ENCODE measurements around the gene TSPAN18. TPM values are rescaled to one million over a fixed set of nuclear protein-coding genes. Genes with fewer than 3 reads are reported as not detected.

Gene TSPAN18
- total RNA-seq, 1 experiment from 2014 or later: 18.3 TPM

- no peak for TF ChIP-seq RAD21 (IDR thresholded peaks at IDR 0.05; ENCODE audit: low read depth)
- no peak for TF ChIP-seq CBX3 (IDR thresholded peaks at IDR 0.05; ENCODE audit: low read depth)
- no peak for TF ChIP-seq SRF (IDR thresholded peaks at IDR 0.05; ENCODE audit: low read depth)
- no peak for TF ChIP-seq ZNF274 (IDR thresholded peaks at IDR 0.05; ENCODE audit: low read depth, low read length)
- DNase-seq (ENCODE audit: low read depth, low spot score) (no peak), ATAC-seq (no peak)
- peaks cover 13% of the 10 kb centered on the region; the same call in 1 of the 2 replicates for H3K79me2 ChIP-seq (ENCODE audit: insufficient read depth, low read length)
- H3K36me3 ChIP-seq (ENCODE audit: control insufficient read depth in 1 of 2, insufficient read depth in 2 of 2, low read length in 2 of 2): no peaks in the 10 kb centered on the region
- ChIA-PET CTCF (no interaction called here), POLR2A (no interaction called here), RAD21 (ENCODE audit: low non-redundant PET in 1 of 2, low total read pairs in 2 of 2, uncharacterized antibody in 2 of 2, unreplicated experiment in 2 of 2) (no interaction called here)
- H3K4me3 ChIP-seq (replicated peaks in 1 of 2; ENCODE audit: low read depth in 1 of 2, low read length in 2 of 2): peak overlapping the region; percentile 74 to 82
- H3K27me3 ChIP-seq (ENCODE audit: insufficient read depth, low read length): no peaks in the 10 kb centered on the region
- H3K4me2 ChIP-seq (ENCODE audit: low read length): peak overlapping the region; percentile 95
- H3K4me1 ChIP-seq (ENCODE audit: control insufficient read depth in 1 of 2, insufficient read depth in 2 of 2, low read length in 2 of 2): peaks cover 4 to 18% of the 10 kb centered on the region in 2 experiments; a peak in 3 of 4 replicates
- peak overlapping the region; percentile 68 for H3K9ac ChIP-seq (ENCODE audit: low read length)
- no peaks in the 10 kb centered on the region for H4K20me1 ChIP-seq (ENCODE audit: insufficient read depth)
- H3K9me3 ChIP-seq (ENCODE audit: control insufficient read depth in 1 of 2, insufficient read depth in 1 of 2, low read depth in 1 of 2, low read length in 2 of 2): no peaks in the 10 kb centered on the region
- intact Hi-C loops (cut with micrococcal nuclease): loop anchor here (1.0 to 5.0 kb wide), 4 partner anchors 47 to 184 kb away; no protein-coding TSS in a partner anchor
- H2AFZ ChIP-seq (ENCODE audit: low read depth, low read length, poor library complexity, severe bottlenecking): no peak overlapping the region
- TSS peak; percentile 35 for BruUV-seq (replicated peaks)
- H3K9me2 ChIP-seq (ENCODE audit: insufficient read depth): no peaks in the 10 kb centered on the region
- no peak overlapping the region for H3K27ac ChIP-seq (ENCODE audit: low read depth, low read length)
Measured at GRCh38 chr11:44728491-44728910, 1.7 kb downstream of the TSPAN18 start.

- Histone ChIP-seq H3K9me3 (ENCODE audit: control insufficient read depth in 1 of 2, insufficient read depth in 1 of 2, low read depth in 1 of 2, low read length in 2 of 2) (no peaks in the 10 kb centered on the region), H3K9ac (ENCODE audit: low read length) (no peak overlapping the region), H4K20me1 (ENCODE audit: insufficient read depth) (no peaks in the 10 kb centered on the region), H2AFZ (ENCODE audit: low read depth, low read length, poor library complexity, severe bottlenecking) (no peak overlapping the region), H3K4me3 (replicated peaks in 1 of 2; ENCODE audit: low read depth in 1 of 2, low read length in 2 of 2) (no peak overlapping the region), H3K36me3 (ENCODE audit: control insufficient read depth in 1 of 2, insufficient read depth in 2 of 2, low read length in 2 of 2) (no peaks in the 10 kb centered on the region), H3K27me3 (ENCODE audit: insufficient read depth, low read length) (no peaks in the 10 kb centered on the region), H3K79me2 (ENCODE audit: insufficient read depth, low read length) (peaks cover 13% of the 10 kb centered on the region; the same call in 1 of the 2 replicates), H3K27ac (ENCODE audit: low read depth, low read length) (no peak overlapping the region), H3K4me1 (ENCODE audit: control insufficient read depth in 1 of 2, insufficient read depth in 2 of 2, low read length in 2 of 2) (peaks cover 4 to 18% of the 10 kb centered on the region in 2 experiments; a peak in 3 of 4 replicates), H3K9me2 (ENCODE audit: insufficient read depth) (no peaks in the 10 kb centered on the region), H3K4me2 (ENCODE audit: low read length) (no peak overlapping the region)
- DNase-seq (ENCODE audit: low read depth, low spot score): no peak
- no TSS peak for BruUV-seq (replicated peaks)
- POLR2A ChIA-PET: no interaction called here
- RAD21 ChIA-PET (ENCODE audit: low non-redundant PET in 1 of 2, low total read pairs in 2 of 2, uncharacterized antibody in 2 of 2, unreplicated experiment in 2 of 2): no interaction called here
- intact Hi-C loops (cut with micrococcal nuclease): loop anchor here (5.0 kb wide), 3 partner anchors 97 to 183 kb away; no protein-coding TSS in a partner anchor
- no peak for ATAC-seq
- CTCF ChIA-PET: no interaction called here
- no peak for TF ChIP-seq YY1 (IDR thresholded peaks at IDR 0.05; ENCODE audit: extremely low read depth, insufficient replicate concordance, low read depth, low read length)
- TF ChIP-seq ELF1 (IDR thresholded peaks at IDR 0.05; ENCODE audit: borderline replicate concordance, low read depth): no peak
- no peak for TF ChIP-seq EGR1 (IDR thresholded peaks at IDR 0.05; ENCODE audit: low read depth)
- TF ChIP-seq SRF (IDR thresholded peaks at IDR 0.05; ENCODE audit: low read depth): no peak
- no peak for TF ChIP-seq JUND (IDR thresholded peaks at IDR 0.05)
- no peak for TF ChIP-seq CTCF (IDR thresholded peaks at IDR 0.05 in 2 of 3, conservative IDR thresholded peaks at IDR 0.05 in 1 of 3; ENCODE audit: borderline replicate concordance in 1 of 3, insufficient read depth in 1 of 3, low read depth in 2 of 3, low read length in 2 of 3)
- no peak for TF ChIP-seq POLR2AphosphoS5 (IDR thresholded peaks at IDR 0.05; ENCODE audit: low read depth, low read length)
- no peak for TF ChIP-seq ZNF274 (IDR thresholded peaks at IDR 0.05; ENCODE audit: low read depth, low read length)
- TF ChIP-seq EZH2phosphoT487 (IDR thresholded peaks at IDR 0.05; ENCODE audit: borderline replicate concordance): no peak
- TF ChIP-seq SP1 (IDR thresholded peaks at IDR 0.05; ENCODE audit: low read depth): no peak
Measured at GRCh38 chr11:44729063-44729462, 2.3 kb downstream of the TSPAN18 start.

All from HCT116 (cell line).